Measurements from ENCODE around the gene CTR9. TPM values are rescaled to one million over a fixed set of nuclear protein-coding genes. Genes with fewer than 3 reads are reported as not detected.

CTR9 gene
- total RNA-seq, 4 donors from 2014 or later, result 28.6 to 34.1 (median 30.5) TPM

GRCh38 chr11:10751581-10751940 lies 515 bp downstream of the CTR9 start:
- TF ChIP-seq CTCF (IDR thresholded peaks at IDR 0.05), result no peak
- TF ChIP-seq POLR2A (IDR thresholded peaks at IDR 0.05), result no peak
- TF ChIP-seq POLR2AphosphoS5 (IDR thresholded peaks at IDR 0.05), result no peak
- TF ChIP-seq EP300 (IDR thresholded peaks at IDR 0.05), result no peak
- Histone ChIP-seq H3K27me3 (no peaks in the 10 kb centered on the region), H3K27ac (peak overlapping the region; percentile 93), H3K36me3 (peaks cover 29% of the 10 kb centered on the region), H3K4me3 (peak overlapping the region; percentile 94), H3K4me1 (peaks cover 21% of the 10 kb centered on the region), H3K9me3 (no peaks in the 10 kb centered on the region)
- 0% methylated on average over 14 of the region's 14 CpGs for WGBS
- DNase-seq (ENCODE audit: low spot score in 2 of 2), result no peak

- H3K4me3 ChIP-seq, result peak overlapping the region; percentile 94
- no peaks in the 10 kb centered on the region for H3K9me3 ChIP-seq
- 48% methylated on average over 2 of the region's 2 CpGs for WGBS
- no peaks in the 10 kb centered on the region for H3K27me3 ChIP-seq
- H3K4me1 ChIP-seq, result peaks cover 21% of the 10 kb centered on the region
- peaks cover 34% of the 10 kb centered on the region for H3K36me3 ChIP-seq
- H3K27ac ChIP-seq, result no peak overlapping the region
- no peak for TF ChIP-seq EP300 (IDR thresholded peaks at IDR 0.05)
- no peak for TF ChIP-seq CTCF (IDR thresholded peaks at IDR 0.05)
- no peak for TF ChIP-seq POLR2AphosphoS5 (IDR thresholded peaks at IDR 0.05)
- no peak for TF ChIP-seq POLR2A (IDR thresholded peaks at IDR 0.05)
- DNase-seq (ENCODE audit: low spot score in 2 of 2), result no peak
These were observed 1.0 kb downstream of the CTR9 start for GRCh38 chr11:10752061-10752460.

GRCh38 chr11:10752486-10752885 lies 1.4 kb downstream of the CTR9 start:
- no peak for DNase-seq (ENCODE audit: low spot score in 2 of 2)
- Histone ChIP-seq H3K27me3 (no peaks in the 10 kb centered on the region), H3K27ac (no peak overlapping the region), H3K36me3 (peaks cover 38% of the 10 kb centered on the region), H3K4me1 (peaks cover 21% of the 10 kb centered on the region), H3K9me3 (no peaks in the 10 kb centered on the region), H3K4me3 (peak overlapping the region; percentile 94)
- no peak for TF ChIP-seq POLR2A (IDR thresholded peaks at IDR 0.05)
- no peak for TF ChIP-seq POLR2AphosphoS5 (IDR thresholded peaks at IDR 0.05)
- TF ChIP-seq EP300 (IDR thresholded peaks at IDR 0.05), result no peak
- TF ChIP-seq CTCF (IDR thresholded peaks at IDR 0.05), result no peak
- WGBS, result 84% methylated on average over 7 of the region's 7 CpGs

- TF ChIP-seq EP300 (IDR thresholded peaks at IDR 0.05) (no peak), CTCF (IDR thresholded peaks at IDR 0.05) (no peak), POLR2A (IDR thresholded peaks at IDR 0.05) (no peak), POLR2AphosphoS5 (IDR thresholded peaks at IDR 0.05) (no peak)
- no peak overlapping the region for H3K27ac ChIP-seq
- no peaks in the 10 kb centered on the region for H3K4me1 ChIP-seq
- whole genome bisulfite sequencing, result 98% methylated on average over 1 of the region's 1 CpG
- peaks cover 71% of the 10 kb centered on the region for H3K36me3 ChIP-seq
- H3K9me3 ChIP-seq, result no peaks in the 10 kb centered on the region
- H3K4me3 ChIP-seq, result no peak overlapping the region
- no peak for DNase-seq (ENCODE audit: low spot score in 2 of 2)
- no peaks in the 10 kb centered on the region for H3K27me3 ChIP-seq
These were observed 7.9 kb downstream of the CTR9 start for GRCh38 chr11:10758957-10759356.

- Histone ChIP-seq H3K27me3 (no peaks in the 10 kb centered on the region), H3K36me3 (peaks cover 48% of the 10 kb centered on the region), H3K4me1 (no peaks in the 10 kb centered on the region), H3K4me3 (no peak overlapping the region), H3K9me3 (no peaks in the 10 kb centered on the region), H3K27ac (no peak overlapping the region)
- no peak for TF ChIP-seq POLR2AphosphoS5 (IDR thresholded peaks at IDR 0.05)
- TF ChIP-seq EP300 (IDR thresholded peaks at IDR 0.05), result no peak
- TF ChIP-seq POLR2A (IDR thresholded peaks at IDR 0.05), result no peak
- no peak for TF ChIP-seq CTCF (IDR thresholded peaks at IDR 0.05)
- 88% methylated on average over 6 of the region's 6 CpGs for WGBS
- no peak for DNase-seq (ENCODE audit: low spot score in 2 of 2)
These were observed 10.1 kb downstream of the CTR9 start for GRCh38 chr11:10761085-10761698.

All from suprapubic skin (tissue), 4 donors.